ENCODE data around the gene GAB4.

DNA sequence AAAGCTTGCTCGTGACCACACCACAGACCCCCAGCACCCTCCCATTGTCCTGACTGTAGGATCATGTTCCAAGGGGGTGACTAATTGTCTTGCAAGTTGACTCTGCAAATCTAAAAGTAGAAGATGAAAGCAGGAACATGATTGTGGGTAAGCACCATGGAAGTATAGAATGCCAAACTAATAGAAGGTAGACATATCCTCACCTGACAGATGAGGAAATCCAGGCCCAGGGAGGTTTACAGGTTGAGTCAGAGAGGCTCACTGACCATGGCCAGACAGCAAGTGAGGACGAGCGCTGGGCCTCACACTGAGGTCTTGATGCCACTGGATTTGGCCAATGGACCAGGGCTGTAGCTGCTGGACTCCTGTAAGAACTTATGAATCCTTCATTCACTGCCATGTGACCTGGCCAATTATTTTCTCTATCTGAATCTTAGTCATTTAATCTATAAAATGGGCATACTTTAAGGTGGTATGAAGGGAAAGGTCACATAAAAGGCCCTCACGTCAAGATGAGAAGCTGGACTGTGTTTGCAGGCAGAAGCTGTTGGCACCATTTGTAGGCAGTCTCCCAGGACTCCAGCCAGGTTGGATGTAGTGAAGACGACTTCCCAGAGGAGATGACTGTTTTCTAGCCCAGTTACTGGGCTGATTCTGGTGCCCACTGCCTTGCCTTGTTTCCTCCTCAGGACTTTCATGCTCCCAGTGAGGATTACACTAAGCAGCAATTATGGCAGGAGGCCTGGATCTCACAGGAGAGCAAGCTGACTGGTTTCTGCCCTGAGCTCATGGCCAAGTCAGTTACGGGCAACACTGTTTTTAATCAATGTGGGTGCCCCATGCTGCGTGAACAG is 54.6 kb downstream of the GAB4 start:
- no peak for TF ChIP-seq CTCF (conservative IDR thresholded peaks at IDR 0.05 in 1 of 2, IDR thresholded peaks at IDR 0.05 in 1 of 2; ENCODE audit: low read depth in 1 of 2, low read length in 2 of 2)
- TF ChIP-seq EZH2 (IDR thresholded peaks at IDR 0.05; ENCODE audit: low read length, missing control alignments): no peak

Data from fibroblast of lung (primary cell).